Trophoblast cell (in vitro differentiated cells and primary cell): ENCODE data around the gene CC2D2A.
A peak's percentile ranks its signal among the peaks of the same experiment; 100 is the strongest.

Experiments
- DNase-seq, 2 donors: peaks; one replicate each; pipeline ENCODE4 v3.0.0-alpha.2; 2016
- H2AFZ ChIP-seq: 2 replicates; pipeline ENCODE4 v1.6.1; 2013; ENCODE audit warnings: low read length, moderate library complexity, mild to moderate bottlenecking; ENCODE audit not compliant: insufficient read depth, poor library complexity
- H2AK5ac ChIP-seq: 2 replicates; pipeline ENCODE4 v1.6.1; 2013; ENCODE audit warnings: mild to moderate bottlenecking, low read length
- H2BK120ac ChIP-seq: 2 replicates; pipeline ENCODE4 v1.6.1; 2013; ENCODE audit warnings: low read length, mild to moderate bottlenecking, moderate library complexity; ENCODE audit not compliant: insufficient read depth, poor library complexity
- H2BK12ac ChIP-seq: 2 replicates; pipeline ENCODE4 v1.6.1; 2013; ENCODE audit warnings: mild to moderate bottlenecking, low read length, moderate library complexity
- H2BK5ac ChIP-seq: 2 replicates; pipeline ENCODE4 v1.6.1; 2013; ENCODE audit warnings: low read length, low read depth, moderate library complexity, mild to moderate bottlenecking; ENCODE audit not compliant: poor library complexity
- H3K14ac ChIP-seq: 2 replicates; pipeline ENCODE4 v1.6.1; 2013; ENCODE audit warnings: mild to moderate bottlenecking, low read length
- H3K18ac ChIP-seq: 2 replicates; pipeline ENCODE4 v1.6.1; 2013; ENCODE audit warnings: mild to moderate bottlenecking, low read length
- H3K23ac ChIP-seq: 2 replicates; pipeline ENCODE4 v1.6.1; 2013; ENCODE audit warnings: low read length
- H3K27ac ChIP-seq: 2 replicates; pipeline ENCODE4 v1.5.1; 2013; ENCODE audit warnings: low read depth, mild to moderate bottlenecking, inconsistent platforms, low read length, moderate library complexity
- H3K27me3 ChIP-seq: 2 replicates; pipeline ENCODE4 v1.6.1; 2013; ENCODE audit warnings: inconsistent platforms, mild to moderate bottlenecking, low read length, moderate library complexity; ENCODE audit not compliant: insufficient read depth
- H3K36me3 ChIP-seq, 2 experiments: 1 replicate in 1 of 2; 2 replicates in 1 of 2; pipeline ENCODE4 v1.6.1; 2013; ENCODE audit warnings: low read length in 2 of 2, mild to moderate bottlenecking in 2 of 2, moderate library complexity in 1 of 2; ENCODE audit not compliant: insufficient read depth in 2 of 2, control insufficient read depth in 1 of 2
- H3K4ac ChIP-seq: 2 replicates; pipeline ENCODE4 v1.6.1; 2013; ENCODE audit warnings: low read depth, mild to moderate bottlenecking, low read length, moderate library complexity
- H3K4me1 ChIP-seq, 2 experiments: 1 replicate in 1 of 2; 2 replicates in 1 of 2; pipeline ENCODE4 v1.6.1; 2013; ENCODE audit warnings: low read length in 2 of 2, mild to moderate bottlenecking in 2 of 2, moderate library complexity in 1 of 2; ENCODE audit not compliant: insufficient read depth in 2 of 2, control insufficient read depth in 1 of 2
- H3K4me2 ChIP-seq: 2 replicates; pipeline ENCODE4 v1.6.1; 2013; ENCODE audit warnings: inconsistent platforms, mild to moderate bottlenecking, low read length, moderate library complexity
- H3K4me3 ChIP-seq: 2 replicates; pipeline ENCODE4 v1.5.1; 2013; ENCODE audit warnings: mild to moderate bottlenecking, low read depth, low read length, inconsistent platforms
- H3K79me1 ChIP-seq: one replicate; pipeline ENCODE4 v1.6.1; 2013; ENCODE audit warnings: low read length
- H3K79me2 ChIP-seq: 2 replicates; pipeline ENCODE4 v1.6.1; 2013; ENCODE audit warnings: low read length, mild to moderate bottlenecking; ENCODE audit not compliant: control insufficient read depth, insufficient read depth, poor library complexity
- H3K9ac ChIP-seq: 2 replicates; pipeline ENCODE4 v1.6.1; 2013; ENCODE audit warnings: mild to moderate bottlenecking, low read length
- H3K9me3 ChIP-seq: 2 replicates; pipeline ENCODE4 v1.6.1; 2013; ENCODE audit warnings: low read depth, mild to moderate bottlenecking, control low read depth, inconsistent platforms, low read length; ENCODE audit not compliant: insufficient read depth
- H4K12ac ChIP-seq: 2 replicates; pipeline ENCODE4 v1.6.1; 2013; ENCODE audit warnings: low read depth, mild to moderate bottlenecking, low read length, moderate library complexity
- H4K8ac ChIP-seq: 2 replicates; pipeline ENCODE4 v1.6.1; 2013; ENCODE audit warnings: low read depth, mild to moderate bottlenecking, low read length, moderate library complexity
- H4K91ac ChIP-seq: one replicate; pipeline ENCODE4 v1.6.1; 2013; ENCODE audit warnings: low read depth, mild to moderate bottlenecking, low read length, moderate library complexity
- WGBS: extraction: QIAGEN DNeasy Blood & Tissue Kit; methylation state at CpG from one replicate; pipeline ENCODE4 v1.1.7; 2013; ENCODE audit warnings: missing lambda C conversion rate; ENCODE audit not compliant: insufficient read length, insufficient coverage; ENCODE audit errors: extremely low coverage; 5-methylcytosine and 5-hydroxymethylcytosine counted together

Gene CC2D2A

GRCh38 chr4:15636818-15637217 is 167.1 kb downstream of the CC2D2A start:
- Histone ChIP-seq H3K4ac (no peak overlapping the region), H3K27ac (no peak overlapping the region), H3K18ac (no peak overlapping the region), H3K79me2 (no peaks in the 10 kb centered on the region), H3K36me3 (peaks cover 10 to 15% of the 10 kb centered on the region in 2 experiments), H2BK12ac (no peak overlapping the region), H3K27me3 (no peaks in the 10 kb centered on the region), H3K4me1 (no peaks in the 10 kb centered on the region), H3K79me1 (no peaks in the 10 kb centered on the region), H3K4me3 (no peak overlapping the region), H4K91ac (no peak overlapping the region), H4K8ac (no peak overlapping the region), H2AK5ac (no peak overlapping the region), H3K23ac (no peak overlapping the region), H3K9ac (no peak overlapping the region), H2AFZ (no peak overlapping the region), H2BK120ac (no peak overlapping the region), H4K12ac (no peak overlapping the region), H3K9me3 (no peaks in the 10 kb centered on the region), H3K14ac (no peak overlapping the region), H2BK5ac (no peak overlapping the region), H3K4me2 (no peak overlapping the region)
- peak in 1 of 2 donors; percentile 21 for DNase-seq
- no CpG with 5 or more reads among the region's 1 CpG for WGBS

DNA sequence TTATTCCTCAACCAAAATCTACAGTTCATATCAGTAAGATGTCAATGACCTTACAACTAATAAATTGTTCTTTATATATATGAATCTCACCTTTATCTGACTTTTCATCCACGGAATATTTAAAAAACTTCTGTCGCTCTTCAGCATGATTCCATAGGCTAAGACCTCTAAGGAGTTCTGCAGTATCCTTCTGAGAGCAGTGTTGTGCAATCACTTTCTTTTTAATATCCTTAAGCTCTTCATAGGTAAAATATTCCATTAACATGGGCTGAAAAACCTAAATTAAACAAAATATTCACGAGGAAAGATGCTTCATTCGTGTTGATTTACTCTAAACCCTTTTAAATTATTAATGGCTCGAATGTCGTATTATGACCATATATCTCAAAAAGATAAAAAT is 168.7 kb downstream of the CC2D2A start:
- Histone ChIP-seq H3K14ac (no peak overlapping the region), H4K91ac (no peak overlapping the region), H4K8ac (no peak overlapping the region), H2BK120ac (no peak overlapping the region), H3K27ac (no peak overlapping the region), H3K4me2 (no peak overlapping the region), H3K9me3 (no peaks in the 10 kb centered on the region), H3K4ac (no peak overlapping the region), H3K27me3 (no peaks in the 10 kb centered on the region), H3K79me1 (no peaks in the 10 kb centered on the region), H2BK5ac (no peak overlapping the region), H3K79me2 (no peaks in the 10 kb centered on the region), H3K36me3 (peaks cover 8 to 14% of the 10 kb centered on the region in 2 experiments), H3K4me3 (no peak overlapping the region), H4K12ac (no peak overlapping the region), H3K9ac (no peak overlapping the region), H2AFZ (no peak overlapping the region), H3K18ac (no peak overlapping the region), H3K4me1 (no peaks in the 10 kb centered on the region), H2BK12ac (no peak overlapping the region), H3K23ac (no peak overlapping the region), H2AK5ac (no peak overlapping the region)
- no CpG with 5 or more reads among the region's 6 CpGs for WGBS
- DNase-seq = no peak

DNA sequence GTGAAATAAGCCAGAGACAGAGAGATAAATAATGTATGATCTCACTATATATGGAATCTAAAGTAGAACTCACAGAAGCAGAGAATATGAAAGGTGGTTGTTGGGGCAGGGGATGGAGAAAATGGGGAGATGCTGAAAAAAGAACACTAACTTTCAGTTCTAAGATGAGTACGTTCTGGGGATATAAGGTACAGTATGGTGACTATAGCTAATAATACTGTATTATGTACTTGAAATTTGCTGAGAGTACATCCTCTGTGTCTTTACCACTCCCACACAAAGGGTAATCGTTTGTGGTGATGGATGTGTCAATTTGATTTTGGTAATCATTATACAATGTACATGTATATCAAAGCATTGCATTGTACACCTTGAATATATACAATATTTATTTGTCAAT is 178.9 kb downstream of the CC2D2A start:
- Histone ChIP-seq H3K27me3 (no peaks in the 10 kb centered on the region), H3K36me3 (peaks cover 0 to 3% of the 10 kb centered on the region in 2 experiments), H2AK5ac (no peak overlapping the region), H3K14ac (no peak overlapping the region), H3K23ac (no peak overlapping the region), H4K8ac (no peak overlapping the region), H3K79me2 (peaks cover 6% of the 10 kb centered on the region), H3K4me3 (no peak overlapping the region), H3K9ac (no peak overlapping the region), H2BK12ac (no peak overlapping the region), H3K4me2 (no peak overlapping the region), H4K91ac (no peak overlapping the region), H3K79me1 (no peaks in the 10 kb centered on the region), H3K9me3 (no peaks in the 10 kb centered on the region), H3K27ac (no peak overlapping the region), H3K4ac (no peak overlapping the region), H3K18ac (no peak overlapping the region), H2BK120ac (no peak overlapping the region), H4K12ac (no peak overlapping the region), H2BK5ac (no peak overlapping the region), H3K4me1 (no peaks in the 10 kb centered on the region), H2AFZ (no peak overlapping the region)
- no CpG with 5 or more reads among the region's 2 CpGs for WGBS
- DNase-seq = no peak

DNA sequence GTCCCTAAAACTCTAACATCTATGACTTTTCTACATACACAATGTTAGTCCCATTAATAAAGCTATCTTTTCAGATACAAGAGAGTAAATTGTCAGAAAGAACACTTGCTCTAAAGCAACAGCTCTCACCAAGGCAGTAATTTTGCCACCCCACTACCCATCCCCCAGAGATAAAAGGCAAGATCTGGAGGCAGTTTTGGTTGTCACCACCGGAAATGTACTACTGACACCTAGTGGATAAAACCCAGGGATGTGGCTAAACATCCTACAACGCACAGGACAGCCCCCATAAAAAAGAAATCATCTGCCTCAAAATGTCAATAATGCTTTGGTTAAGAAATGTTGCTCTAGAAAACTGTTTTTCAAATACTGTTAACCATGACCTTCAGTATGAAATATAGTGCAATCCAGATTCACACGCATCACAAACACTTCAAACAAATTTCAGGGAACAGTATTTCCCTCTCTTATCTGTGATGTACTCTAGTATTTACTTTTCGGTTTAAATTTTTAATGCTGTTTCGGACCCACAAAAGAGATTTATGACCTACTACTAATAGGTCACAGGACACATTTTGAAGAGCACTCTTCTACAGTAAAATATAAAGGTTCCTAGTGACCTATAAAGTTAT is 180.3 kb downstream of the CC2D2A start:
- no CpG with 5 or more reads among the region's 5 CpGs for WGBS
- no peak overlapping the region for H2BK5ac ChIP-seq

More for the DNA sequence above, 180.3 kb downstream of the CC2D2A start:
- Histone ChIP-seq H3K27ac (no peak overlapping the region), H3K4me2 (no peak overlapping the region), H3K23ac (no peak overlapping the region), H3K4ac (peak overlapping the region; percentile 62), H3K14ac (no peak overlapping the region), H2AFZ (no peak overlapping the region), H3K36me3 (peaks cover 0 to 3% of the 10 kb centered on the region in 2 experiments), H3K79me1 (peaks cover 7% of the 10 kb centered on the region), H3K9ac (no peak overlapping the region), H2BK12ac (no peak overlapping the region), H3K27me3 (no peaks in the 10 kb centered on the region), H2BK120ac (no peak overlapping the region), H3K4me1 (no peaks in the 10 kb centered on the region), H3K4me3 (no peak overlapping the region), H3K79me2 (peaks cover 14% of the 10 kb centered on the region), H2AK5ac (no peak overlapping the region), H4K12ac (no peak overlapping the region), H4K91ac (no peak overlapping the region), H3K18ac (no peak overlapping the region), H4K8ac (no peak overlapping the region), H3K9me3 (no peaks in the 10 kb centered on the region)
- peak in 1 of 2 donors; percentile 67 for DNase-seq
